Stimulated activated CD8-positive, alpha-beta memory T cell treated with anti-CD3 and anti-CD28 coated beads, Interleukin-7, amount 100 ng/mL, for 48 hours (primary cell): ENCODE measurements around the gene LHFPL3.

Experiments used
- DNase-seq, 2 donors: peaks; one replicate each; pipeline ENCODE4 v3.0.0-alpha.2; 2020; ENCODE audit warnings: low read depth in 1 of 2; ENCODE audit errors: extremely low read depth in 1 of 2

Gene LHFPL3

DNA sequence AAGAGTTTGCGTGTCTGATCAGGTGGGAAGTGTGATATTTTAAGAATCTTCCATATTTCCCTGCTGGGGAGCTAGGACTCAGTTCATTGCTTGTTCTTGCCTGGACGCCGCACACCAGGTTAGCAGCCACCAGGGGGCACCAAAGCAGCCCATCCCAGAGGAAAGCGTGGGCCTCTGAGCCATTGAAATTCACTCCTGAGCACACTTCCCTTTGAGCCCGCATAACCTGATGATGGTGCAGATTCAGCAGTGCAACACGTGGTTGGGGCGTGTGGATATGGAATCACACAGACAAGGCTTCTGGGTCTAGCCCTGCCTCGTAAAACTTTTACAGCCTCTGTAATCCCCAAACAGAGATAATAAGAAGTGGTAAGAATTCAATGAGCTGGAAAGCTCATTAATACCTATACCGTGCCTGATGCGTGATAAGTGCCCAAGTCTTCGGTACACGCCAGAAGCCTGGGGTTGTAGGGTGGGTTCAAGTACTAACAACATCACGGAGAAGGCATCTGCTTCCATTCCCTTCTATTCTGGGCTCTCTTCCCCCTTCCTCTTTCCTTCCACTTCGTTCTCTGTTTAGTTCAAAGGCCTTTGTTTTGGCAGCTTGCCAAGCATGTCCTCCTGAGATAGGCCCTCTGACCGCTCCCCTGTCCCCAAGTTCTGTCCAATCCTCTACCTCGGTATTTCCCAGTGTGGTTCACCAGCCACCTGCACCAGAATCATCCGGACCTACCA is 555.5 kb downstream of the LHFPL3 start:
- peak; percentile 49 to 58 for DNase-seq

DNA sequence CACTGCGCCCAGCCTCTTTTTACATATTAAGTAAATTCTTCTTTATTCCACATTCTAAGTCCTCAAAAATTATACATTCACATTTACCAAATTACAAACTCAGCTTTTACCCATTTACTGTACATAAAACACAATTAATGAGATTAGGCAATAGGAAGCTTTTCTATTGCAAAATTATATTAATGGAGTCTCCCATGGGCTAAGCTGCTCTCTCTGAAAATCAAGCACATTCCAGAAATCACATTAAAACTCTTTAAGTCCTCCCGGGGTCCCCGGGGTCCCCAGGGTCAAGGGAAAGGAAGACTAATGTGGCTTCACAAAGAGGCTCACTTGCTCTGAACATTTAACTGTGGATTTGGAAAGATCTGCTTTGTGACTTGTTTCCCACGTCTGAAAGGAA is 558.2 kb downstream of the LHFPL3 start:
- no peak for DNase-seq

DNA sequence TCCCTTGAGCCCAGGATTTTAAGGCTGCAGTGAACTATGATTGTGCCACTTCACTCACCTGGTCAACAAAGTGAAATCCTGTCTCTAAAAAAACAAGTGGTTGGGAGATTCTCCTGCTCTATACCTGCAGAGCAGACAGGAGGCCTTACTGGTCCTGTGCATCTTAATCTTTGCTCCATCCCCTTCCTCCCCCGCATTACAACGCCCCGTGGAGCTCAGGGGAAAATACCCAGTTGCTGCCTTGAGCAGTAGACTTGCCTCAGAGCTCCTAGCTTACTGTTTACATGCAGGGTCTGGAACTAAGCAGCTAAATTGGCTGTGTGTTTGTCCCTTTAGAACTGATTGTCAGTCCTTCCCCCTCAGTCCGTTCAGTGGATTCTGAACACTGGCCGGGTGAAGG is 561.8 kb downstream of the LHFPL3 start:
- DNase-seq = no peak

- DNase-seq = no peak
Measured at GRCh38 chr7:104891949-104892348, 563.5 kb downstream of the LHFPL3 start.

- no peak for DNase-seq
Measured at GRCh38 chr7:104894314-104894713, 565.9 kb downstream of the LHFPL3 start.

DNA sequence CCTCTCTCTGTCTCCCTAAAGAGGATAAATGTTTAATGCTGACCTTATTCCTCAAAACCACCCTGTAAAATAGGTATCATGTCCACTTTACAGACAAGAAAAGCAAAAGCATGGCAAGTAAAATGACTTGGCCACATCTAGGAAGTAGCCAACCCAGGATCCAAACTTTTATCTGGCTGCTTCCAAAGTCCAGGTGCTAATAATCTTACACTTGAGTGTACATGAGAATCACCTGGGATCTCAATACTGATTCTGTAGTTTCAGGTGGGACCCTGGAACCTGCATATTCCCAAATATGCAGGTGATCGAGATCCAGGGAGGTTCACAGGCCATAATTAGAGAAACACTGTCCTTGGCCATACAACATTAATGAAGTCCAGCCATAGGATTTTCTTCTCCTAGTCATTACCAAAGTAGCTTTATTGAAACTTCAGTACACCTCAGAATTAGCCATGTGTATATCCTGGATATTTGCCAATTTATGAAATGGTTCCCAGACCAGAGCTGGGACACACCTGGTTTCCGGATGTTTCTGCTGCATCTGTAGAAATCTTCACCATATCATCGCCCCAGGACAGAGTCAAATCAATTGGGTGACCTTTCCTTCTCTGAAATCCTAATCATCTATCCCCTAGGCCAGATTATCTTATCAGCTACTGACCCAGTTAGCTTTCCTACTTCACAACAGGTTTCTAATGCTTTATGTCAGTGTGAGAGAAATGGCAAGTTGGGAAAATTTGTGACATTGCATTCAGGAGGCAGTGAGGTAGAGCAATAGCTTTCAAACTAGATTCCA is 566.5 kb downstream of the LHFPL3 start:
- DNase-seq = no peak

GRCh38 chr7:104895522-104896236 is 567.3 kb downstream of the LHFPL3 start:
- DNase-seq = no peak

- DNase-seq = no peak
Measured at GRCh38 chr7:104898434-104898833, 570.0 kb downstream of the LHFPL3 start.

DNA sequence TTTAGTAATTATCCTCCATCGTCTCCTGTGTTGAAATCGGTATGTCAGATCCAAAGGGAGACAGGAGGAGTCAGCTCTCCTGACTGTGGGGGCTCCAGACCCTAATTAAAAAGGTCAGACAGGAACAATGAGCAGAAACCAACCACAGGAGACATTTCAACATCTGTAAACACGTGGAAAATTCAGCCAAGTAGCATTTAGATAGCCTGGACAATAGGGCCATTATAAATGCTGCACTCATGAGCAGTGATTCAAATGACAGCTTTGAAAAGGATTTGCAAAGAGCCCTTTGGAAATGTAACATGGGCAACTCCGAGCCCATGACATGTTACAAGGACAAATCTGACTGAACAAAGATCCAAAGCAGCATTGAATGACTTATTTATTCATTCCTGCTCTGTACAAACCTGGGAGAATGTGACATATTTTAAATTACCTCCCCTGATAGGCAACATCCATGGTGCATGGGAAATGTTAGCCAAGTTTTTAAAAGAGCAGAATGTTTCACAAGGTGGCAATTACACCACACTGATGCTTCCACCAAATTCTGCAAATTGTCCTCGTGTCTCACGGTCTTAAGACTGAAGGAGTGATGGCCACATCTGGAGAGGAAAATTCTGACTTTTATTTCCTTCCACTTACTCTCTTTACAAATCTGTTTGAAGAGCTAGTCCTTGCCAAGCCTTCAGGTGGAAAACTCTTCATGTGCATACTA is 572.3 kb downstream of the LHFPL3 start:
- no peak for DNase-seq

DNA sequence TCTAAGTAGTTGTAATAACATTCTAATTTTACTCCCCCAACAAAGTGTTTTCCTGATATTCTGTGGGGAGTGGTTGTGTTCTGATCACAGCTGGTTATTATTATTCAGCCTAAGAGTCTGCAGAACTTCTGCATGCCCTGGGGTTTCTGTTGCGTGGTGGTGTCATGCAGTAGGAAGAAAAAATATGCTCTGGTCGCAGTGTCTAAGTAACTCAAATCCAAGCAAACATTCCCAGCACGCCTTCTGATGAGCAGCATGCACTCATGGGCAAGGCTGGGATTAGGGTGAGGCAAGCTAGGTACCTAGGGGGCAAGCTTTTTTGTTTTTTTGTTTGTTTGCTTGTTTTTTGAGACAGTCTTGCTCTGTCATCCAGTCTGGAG is 572.8 kb downstream of the LHFPL3 start:
- DNase-seq = no peak

DNA sequence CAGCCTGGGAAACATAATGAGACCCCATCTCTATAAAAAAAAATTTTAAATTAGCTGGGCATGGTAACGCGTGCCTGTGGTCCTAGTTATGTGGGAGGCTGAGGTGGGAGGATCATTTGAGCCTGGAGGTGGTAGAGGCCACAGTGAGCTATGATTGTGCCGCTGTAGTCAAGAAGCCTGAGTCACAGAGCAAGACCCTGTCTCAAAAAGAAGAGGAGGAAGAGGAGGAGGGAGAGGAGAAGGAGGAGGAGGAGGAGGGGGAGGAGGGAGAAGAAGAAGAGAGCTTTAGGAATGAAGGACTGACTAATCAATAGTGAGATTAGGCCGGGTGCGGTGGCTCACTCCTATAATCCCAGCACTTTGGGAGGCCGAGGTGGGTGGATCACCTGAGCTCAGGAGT is 573.8 kb downstream of the LHFPL3 start:
- DNase-seq = no peak

GRCh38 chr7:104903044-104903443 is 574.6 kb downstream of the LHFPL3 start:
- DNase-seq = no peak

GRCh38 chr7:104903846-104904245 is 575.4 kb downstream of the LHFPL3 start:
- DNase-seq = no peak

GRCh38 chr7:104906032-104906431 is 577.6 kb downstream of the LHFPL3 start:
- DNase-seq = no peak

GRCh38 chr7:104906556-104906955 is 578.2 kb downstream of the LHFPL3 start:
- DNase-seq = no peak

DNA sequence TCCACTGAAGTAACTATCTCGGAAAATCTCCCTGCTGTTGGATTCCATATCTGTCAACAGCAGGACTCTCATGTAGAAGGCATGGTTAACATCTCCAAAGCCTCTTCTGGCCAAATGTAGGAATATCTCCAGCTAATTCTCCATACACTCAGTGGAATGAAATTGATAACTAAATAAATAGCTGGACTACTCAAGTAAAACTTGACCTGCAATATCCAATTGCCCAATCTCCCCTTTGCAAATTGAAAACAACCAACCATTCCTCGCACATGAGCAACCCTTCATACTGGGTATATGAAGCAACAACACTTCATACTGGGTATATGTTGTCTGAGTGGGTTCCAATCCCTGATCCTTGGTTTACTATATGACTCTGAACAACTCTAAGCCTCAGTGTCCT is 580.2 kb downstream of the LHFPL3 start:
- DNase-seq = no peak

DNA sequence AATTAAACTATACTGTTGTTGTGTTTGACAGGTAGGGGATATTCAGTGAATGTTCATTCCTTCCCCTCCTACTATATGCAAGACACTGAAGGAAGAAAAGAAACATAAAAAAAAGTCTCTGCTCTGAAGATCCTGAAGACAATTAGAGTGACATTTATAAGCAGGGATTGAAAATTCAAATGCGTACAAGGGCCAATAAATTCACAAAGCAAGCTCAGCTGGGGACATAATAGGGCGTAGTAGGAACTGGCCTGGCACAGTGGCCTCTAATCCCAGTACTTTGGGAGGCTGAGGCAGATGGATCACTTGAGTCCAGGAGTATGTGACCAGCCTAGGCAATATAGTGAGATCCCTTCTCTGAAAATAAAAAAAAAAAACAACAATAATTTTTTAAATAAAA is 580.7 kb downstream of the LHFPL3 start:
- no peak for DNase-seq

- DNase-seq = no peak
Measured at GRCh38 chr7:104914421-104914820, 586.0 kb downstream of the LHFPL3 start.

DNA sequence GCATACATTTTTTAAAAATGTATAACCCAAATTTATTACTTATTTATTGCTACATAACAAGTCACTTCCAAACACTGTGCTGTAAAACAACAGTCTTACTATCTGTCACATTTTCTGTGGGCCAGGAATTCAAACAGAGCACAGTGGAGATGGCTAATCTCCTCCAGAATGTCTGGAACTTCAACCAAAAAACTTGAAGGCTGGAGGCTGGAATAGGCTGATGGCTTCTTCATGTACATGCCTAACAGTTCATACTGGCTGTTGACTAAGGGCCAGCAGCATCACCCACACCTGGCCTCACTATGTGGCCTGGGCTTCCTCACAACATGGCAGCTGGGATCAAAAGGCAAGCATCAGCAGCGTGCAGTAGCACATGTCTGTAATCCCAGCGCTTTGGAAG is 593.2 kb downstream of the LHFPL3 start:
- no peak for DNase-seq

DNA sequence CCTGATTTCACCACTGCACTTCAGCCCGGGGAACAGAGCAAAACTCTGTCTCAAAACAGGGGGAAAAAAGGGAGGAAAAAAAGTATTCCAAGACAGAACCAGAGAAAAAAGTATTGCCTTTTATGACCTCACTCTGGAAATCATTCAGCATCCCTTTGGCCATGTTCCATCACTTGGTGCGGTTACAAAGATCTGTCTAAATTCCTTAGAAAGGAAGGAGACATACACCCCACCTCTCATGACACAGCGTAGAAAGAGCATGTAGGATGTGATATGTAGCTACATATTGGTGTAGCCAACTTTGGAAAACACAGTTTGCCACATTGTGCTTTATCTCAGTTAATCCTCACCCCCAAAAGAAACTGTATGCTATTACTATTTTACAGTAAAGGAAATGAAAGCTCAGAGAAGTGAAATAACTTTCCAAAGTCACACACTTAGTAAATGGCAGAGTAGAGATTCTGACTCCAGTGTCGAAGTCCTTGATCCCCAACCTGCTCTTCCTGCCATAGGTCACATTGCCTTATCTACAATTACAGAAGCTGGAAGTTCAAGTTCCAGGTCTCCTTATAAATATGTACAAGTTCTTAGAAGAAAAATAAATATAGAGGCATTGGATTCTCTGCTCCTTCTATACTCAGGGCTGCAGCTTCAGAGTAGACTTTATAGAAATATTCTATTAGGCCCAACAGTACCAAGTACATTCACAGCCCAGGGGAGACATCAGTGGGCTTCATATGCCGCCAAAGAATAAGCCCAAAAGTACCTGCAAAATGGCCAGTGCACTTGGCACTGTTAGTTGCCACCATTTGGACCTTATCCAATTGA is 594.0 kb downstream of the LHFPL3 start:
- DNase-seq = no peak
